Activated gamma-delta T cell treated with Interleukin-2 at 50 U/mL for 16 hours (primary cell): ENCODE results near the gene ZCWPW1.

Experiments
- DNase-seq: peaks from one replicate; pipeline ENCODE4 v3.0.0-alpha.2; 2020

Gene ZCWPW1

GRCh38 chr7:100428199-100428966, at the start of gene ZCWPW1:
Gene ZCWPW1, minus strand, starts transcription at chr7:100428703. Its CDS starts 8,054 bp downstream, at chr7:100420649.
- DNase-seq = peak; percentile 96

GRCh38 chr7:100477871-100478267, 49.4 kb upstream of the ZCWPW1 start:
- DNase-seq = no peak

- peak; percentile 35 for DNase-seq
These were observed 48.7 kb upstream of the ZCWPW1 start for GRCh38 chr7:100476903-100477870.

DNA sequence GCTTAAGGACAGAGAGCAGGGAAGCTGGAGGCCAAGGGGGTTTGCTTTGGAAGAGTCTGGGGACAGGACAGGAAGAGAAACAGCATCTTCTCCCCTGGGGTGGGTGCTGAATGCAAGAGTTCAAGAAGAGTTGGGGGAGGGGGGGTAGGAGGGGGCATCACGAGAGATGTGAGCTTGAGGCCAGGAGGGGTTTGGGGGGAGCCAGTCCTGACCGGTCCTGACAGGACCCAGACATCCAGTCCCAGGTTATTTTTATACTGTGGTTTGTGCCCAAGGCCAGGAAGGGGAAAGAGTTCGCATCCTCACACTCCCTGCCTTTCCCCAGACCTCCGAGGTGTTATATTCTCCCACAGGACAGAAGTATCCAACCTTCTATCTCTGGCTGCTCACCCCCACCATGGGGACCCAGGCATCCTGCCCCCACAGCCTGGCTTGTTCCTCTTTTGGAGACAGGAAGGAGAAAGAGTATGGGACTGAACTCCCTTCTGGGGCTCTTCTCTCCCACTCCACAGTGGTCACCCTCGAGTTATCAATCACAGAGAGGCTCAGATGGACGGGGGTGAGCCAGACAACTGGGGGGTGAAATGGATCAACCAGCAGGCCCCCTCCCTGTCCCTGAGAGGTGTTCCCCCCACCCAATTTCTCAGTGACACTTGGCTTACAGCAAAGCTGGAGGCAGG, 47.7 kb upstream of the ZCWPW1 start:
- DNase-seq = no peak

- no peak for DNase-seq
These were observed 47.0 kb upstream of the ZCWPW1 start for GRCh38 chr7:100475549-100475948.

GRCh38 chr7:100472854-100473499, 44.5 kb upstream of the ZCWPW1 start:
- no peak for DNase-seq

GRCh38 chr7:100472121-100472851, 43.8 kb upstream of the ZCWPW1 start:
- no peak for DNase-seq

DNA sequence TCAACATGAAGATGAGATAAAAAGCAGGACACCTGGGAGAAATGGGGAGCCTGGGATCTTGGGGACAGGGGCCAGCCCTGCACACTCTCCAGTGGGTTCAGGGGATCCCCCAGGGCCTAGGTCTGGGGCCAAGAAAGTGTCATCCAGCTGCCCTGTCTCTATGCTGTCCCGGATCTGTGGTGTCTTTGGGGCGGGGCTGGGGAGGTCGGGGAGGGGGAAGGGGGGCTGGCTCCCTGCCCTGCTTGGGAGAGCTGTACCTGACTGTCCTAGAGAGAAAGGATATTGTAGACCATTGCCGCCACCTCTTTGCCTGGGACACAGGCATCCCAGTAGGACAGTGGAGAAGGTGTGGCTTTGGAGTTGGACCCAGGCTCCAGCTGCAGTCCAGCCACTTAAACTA, 42.5 kb upstream of the ZCWPW1 start:
- DNase-seq = no peak

DNA sequence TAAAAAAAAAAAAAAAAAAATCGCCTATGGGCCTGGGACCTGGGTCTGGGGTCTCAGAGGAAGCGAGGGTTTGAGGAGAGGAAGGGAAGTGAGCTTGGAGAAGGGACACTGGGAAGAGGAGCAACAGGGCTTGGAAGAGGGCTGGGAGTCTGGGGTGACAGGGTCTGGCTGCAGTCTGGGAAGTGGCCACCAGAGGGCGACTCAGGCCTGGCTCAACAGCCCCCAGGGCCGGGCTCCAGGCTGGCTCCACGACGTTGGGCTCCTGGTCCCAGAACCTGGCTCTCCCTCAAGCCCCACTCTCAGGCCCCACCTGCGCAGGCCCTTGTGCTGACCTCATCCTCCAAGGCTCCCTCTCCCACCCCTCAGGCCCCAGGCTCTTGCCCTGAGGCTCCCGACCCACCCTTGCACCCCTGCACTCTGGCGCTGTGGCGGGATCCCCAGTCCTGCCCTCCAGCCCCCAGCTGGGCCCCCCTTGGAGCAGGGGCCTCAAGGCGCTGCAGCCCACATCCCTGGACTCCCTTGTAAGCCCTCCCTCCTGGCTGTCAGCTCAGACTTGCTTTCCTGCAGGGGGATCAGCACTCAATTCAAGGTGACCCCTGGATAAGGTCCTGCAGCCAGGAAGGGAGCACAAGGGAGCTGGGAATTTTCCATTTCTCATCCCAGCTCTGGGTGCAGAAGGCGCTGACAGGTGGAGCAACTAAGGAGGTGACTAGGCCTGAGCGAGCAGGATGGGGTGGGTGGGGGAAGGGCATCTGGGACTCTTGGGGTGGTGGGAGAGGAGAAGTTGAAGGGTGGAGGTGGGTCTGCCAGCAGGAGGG, 40.9 kb upstream of the ZCWPW1 start:
- peak; percentile 86 for DNase-seq

GRCh38 chr7:100467638-100468373, 39.3 kb upstream of the ZCWPW1 start:
- no peak for DNase-seq

DNA sequence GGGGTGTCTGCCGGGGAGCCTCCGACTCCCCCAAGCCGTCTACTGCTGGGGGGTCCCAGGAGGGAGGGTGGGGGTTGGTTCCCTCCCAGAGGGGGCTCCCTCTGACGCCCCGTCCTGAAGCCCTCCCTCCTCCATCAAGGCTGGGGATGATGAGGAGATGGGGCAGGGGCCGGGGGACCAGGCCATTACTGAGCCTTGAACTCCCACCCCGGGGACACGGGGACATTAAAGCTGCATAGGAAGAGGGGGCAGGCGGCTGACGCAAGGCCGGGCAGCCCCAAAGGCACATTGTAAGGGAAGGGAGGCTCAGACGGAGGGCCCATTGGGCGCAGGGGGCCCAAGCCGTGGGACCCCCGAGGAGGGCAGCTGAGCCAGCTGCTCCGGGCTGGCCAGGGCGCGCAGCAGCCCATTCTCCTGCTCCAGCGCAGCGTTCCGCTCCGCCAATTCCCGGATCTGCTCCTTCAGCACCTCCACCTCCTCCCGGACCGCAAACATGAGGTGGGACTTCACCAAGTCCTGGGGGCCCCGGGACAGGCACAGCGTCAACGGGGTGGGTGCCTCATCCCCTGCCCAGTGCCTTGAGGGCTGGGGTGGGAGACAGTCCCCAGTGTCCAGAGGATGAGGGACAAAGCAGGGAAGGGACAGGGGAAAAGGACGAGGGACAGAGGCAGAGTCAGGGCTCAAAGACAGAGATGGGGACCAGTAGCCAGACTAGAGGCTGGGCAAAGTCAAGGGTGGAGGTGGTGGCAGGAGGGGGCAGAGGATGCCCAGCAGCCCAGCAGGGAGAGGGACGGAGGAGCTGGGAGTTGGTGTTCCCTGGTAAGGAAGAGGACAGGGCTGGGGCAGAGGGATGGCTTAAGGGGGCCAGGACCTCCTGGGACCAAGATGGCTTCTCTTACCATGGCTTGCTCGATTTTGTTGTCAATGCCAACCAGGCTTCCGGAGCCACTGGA, 38.4 kb upstream of the ZCWPW1 start:
- no peak for DNase-seq

- DNase-seq = no peak
These were observed 37.3 kb upstream of the ZCWPW1 start for GRCh38 chr7:100465702-100466311.

DNA sequence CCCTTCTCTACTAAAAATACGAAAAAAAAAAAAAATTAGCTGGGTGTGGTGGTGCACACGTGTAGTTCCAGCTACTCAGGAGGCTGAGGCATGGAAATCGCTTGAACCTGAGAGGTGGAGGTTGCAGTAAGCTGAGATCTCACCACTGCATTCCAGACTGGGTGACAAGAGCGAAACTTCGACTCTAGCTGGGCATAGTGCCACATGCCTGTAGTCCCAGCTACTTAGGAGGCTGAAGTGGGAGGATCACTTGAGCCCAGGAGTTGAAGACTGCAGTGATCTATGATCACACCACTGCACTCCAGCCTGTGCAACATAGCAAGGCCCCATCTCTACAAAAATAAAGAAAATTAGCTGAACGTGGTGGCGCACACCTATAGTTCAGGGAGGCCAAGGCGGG, 36.8 kb upstream of the ZCWPW1 start:
- no peak for DNase-seq

DNA sequence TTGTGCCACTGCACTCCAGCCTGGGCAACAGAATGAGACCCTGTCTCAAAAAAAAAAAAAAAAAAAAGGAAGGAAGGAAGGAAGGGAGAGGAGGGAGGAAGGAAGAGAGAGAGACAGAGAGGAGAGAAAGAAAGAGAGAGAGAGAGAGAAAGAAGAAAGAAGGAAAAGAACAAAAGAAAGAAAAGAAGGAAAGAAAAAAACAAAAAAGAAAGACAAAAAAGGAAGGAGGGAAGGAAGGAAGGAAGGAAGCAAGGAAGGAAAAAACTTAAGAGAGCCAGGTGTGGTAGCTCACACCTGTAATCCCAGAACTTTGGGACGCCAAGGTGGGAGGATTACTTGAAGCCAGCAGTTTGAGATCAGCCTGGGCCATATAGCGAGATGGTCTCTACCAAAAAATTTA, 36.3 kb upstream of the ZCWPW1 start:
- no peak for DNase-seq

DNA sequence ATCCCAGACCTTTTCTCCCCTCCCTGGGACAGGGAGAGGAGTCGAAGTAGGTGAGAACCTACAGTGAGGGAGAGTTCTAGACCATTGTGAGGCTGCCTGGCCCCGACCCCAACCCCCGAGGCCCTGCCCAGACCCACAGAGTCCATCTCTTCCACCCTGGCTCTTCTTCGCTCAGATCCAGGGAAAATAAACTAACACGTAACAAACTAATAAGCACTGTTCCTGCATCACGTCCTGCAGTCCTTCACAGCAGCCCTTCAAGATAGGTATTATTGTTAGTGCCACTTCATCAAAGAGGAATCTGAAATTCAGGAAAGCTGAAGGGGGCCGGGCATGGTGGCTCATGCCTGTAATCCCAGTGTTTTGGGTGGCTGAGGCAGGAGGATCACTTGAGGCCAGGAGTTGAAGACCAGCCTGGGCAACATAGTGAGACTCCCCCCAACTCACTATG, 35.7 kb upstream of the ZCWPW1 start, which contains the start of gene SPACDR:
Gene SPACDR, minus strand, starts transcription at position 51 of the 451 bp plus-strand sequence. CDS start 235 bp downstream, outside the sequence.
- no peak for DNase-seq

DNA sequence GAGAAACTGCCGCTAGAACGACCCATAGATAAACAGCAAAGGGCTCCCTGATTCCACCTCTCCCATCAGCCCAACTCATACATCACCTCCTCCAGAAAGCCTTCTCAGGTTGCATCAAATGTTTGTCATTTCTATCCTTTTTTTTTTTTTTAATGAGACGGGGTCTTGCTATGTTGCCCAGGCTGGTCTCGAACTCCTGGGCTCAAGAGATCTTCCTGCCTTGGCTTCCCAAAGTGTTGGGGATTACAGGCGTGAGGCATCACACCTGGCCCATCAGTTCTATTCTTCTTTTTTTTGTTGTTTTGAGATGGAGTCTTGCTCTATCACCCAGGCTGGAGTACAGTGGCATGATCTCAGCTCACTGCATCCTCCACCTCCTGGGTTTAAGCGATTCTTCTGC, 28.5 kb upstream of the ZCWPW1 start:
- DNase-seq = no peak

- no peak for DNase-seq
These were observed 28.1 kb upstream of the ZCWPW1 start for GRCh38 chr7:100456562-100456961.

DNA sequence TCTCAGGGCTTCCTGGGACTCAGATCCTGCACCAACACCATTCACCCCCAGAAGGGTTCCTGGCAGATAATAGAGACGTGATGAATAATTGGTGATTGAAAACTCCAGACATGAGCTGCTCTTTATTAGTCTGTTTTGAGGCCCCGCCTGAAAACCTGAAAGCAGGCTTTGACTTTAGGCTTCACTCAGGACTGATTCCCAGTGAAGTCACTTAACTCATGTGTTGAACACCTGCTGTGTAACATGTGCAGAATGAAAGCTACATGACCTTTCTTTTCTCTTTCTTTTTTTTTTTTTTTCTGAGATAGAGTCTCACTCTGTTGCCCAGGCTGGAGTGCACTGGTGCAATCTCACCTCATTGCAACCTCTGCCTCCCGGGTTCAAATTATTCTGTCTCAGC, 26.7 kb upstream of the ZCWPW1 start:
- no peak for DNase-seq
